HEK293 (cell line): ENCODE measurements around the gene PDE4A.
"Not testable (repeated sequence)": the region's sequence is repeated elsewhere in the genome, so short reads cannot be mapped to it uniquely, and the experiment has no call there.

ENCODE experiments used
- CTCF ChIA-PET: fragments of 350-600 bp; formaldehyde crosslinking; extraction: SDS; loops from one replicate; lab custom pipeline; 2021; ENCODE audit warnings: antibody characterized with exemption; lab: Yijun Ruan, JAX
- POLR2A ChIA-PET: fragments of 300-600 bp; formaldehyde crosslinking; extraction: SDS; loops from one replicate; lab custom pipeline; 2020; ENCODE audit warnings: antibody characterized with exemption, inconsistent platforms; lab: Yijun Ruan, JAX
- H3K27ac ChIP-seq: fragments of 200-500 bp; sonication (Bioruptor generic); 2 replicates; pipeline ENCODE4 v1.5.1; 2014; ENCODE audit warnings: low read depth, low read length, control low read depth, inconsistent platforms; ENCODE audit errors: extremely low read depth
- H3K36me3 ChIP-seq, 2 experiments: fragments of 200-500 bp in 1 of 2; sonication (Bioruptor generic) in 1 of 2; 1 replicate in 1 of 2; 2 replicates in 1 of 2; pipeline ENCODE4 v1.5.1; 2014 to 2017; ENCODE audit warnings: inconsistent platforms in 2 of 2, low read length in 2 of 2; ENCODE audit not compliant: control insufficient read depth in 2 of 2, insufficient read depth in 1 of 2
- H3K4me1 ChIP-seq: fragments of 200-500 bp; sonication (Bioruptor generic); 2 replicates; pipeline ENCODE4 v1.5.1; 2014; ENCODE audit warnings: mild to moderate bottlenecking, low read length, inconsistent platforms; ENCODE audit not compliant: control insufficient read depth, insufficient read depth
- H3K4me3 ChIP-seq: 2 replicates; pipeline ENCODE4 v1.5.1; 2011; ENCODE audit warnings: low read depth, mild to moderate bottlenecking, control low read depth, low read length, moderate library complexity
- H3K9me3 ChIP-seq: fragments of 200-500 bp; sonication (Bioruptor generic); 2 replicates; pipeline ENCODE4 v1.5.1; 2014; ENCODE audit warnings: low read depth, low read length, inconsistent platforms; ENCODE audit not compliant: control insufficient read depth, insufficient read depth
- BCL11B ChIP-seq: fragments of 450-650 bp; formaldehyde crosslinking; IDR thresholded peaks from 2 replicates; pipeline ENCODE4 v1.5.1; 2016; ENCODE audit warnings: low read depth, missing biosample characterization, missing genetic modification characterization
- GLIS1 ChIP-seq: fragments of 450-650 bp; formaldehyde crosslinking; IDR thresholded peaks from 2 replicates; pipeline ENCODE4 v1.5.1; 2016; ENCODE audit warnings: missing biosample characterization, missing genetic modification characterization
- KLF1 ChIP-seq: fragments of 450-650 bp; formaldehyde crosslinking; IDR thresholded peaks from 2 replicates; pipeline ENCODE4 v1.5.1; 2016; ENCODE audit warnings: missing biosample characterization, missing genetic modification characterization
- PRDM2 ChIP-seq: fragments of 450-650 bp; formaldehyde crosslinking; IDR thresholded peaks from 2 replicates; pipeline ENCODE4 v1.5.1; 2016; ENCODE audit warnings: missing biosample characterization, missing genetic modification characterization, borderline replicate concordance
- SP3 ChIP-seq: fragments of 450-650 bp; formaldehyde crosslinking; IDR thresholded peaks from 2 replicates; pipeline ENCODE4 v1.5.1; 2016; ENCODE audit warnings: missing biosample characterization, missing genetic modification characterization
- ZEB2 ChIP-seq: fragments of 450-650 bp; formaldehyde crosslinking; IDR thresholded peaks from 2 replicates; pipeline ENCODE4 v1.5.1; 2016; ENCODE audit warnings: missing biosample characterization, missing genetic modification characterization
- ZNF221 ChIP-seq: fragments of 450-650 bp; formaldehyde crosslinking; IDR thresholded peaks from 2 replicates; pipeline ENCODE4 v1.5.1; 2017; ENCODE audit warnings: missing biosample characterization, missing genetic modification characterization, borderline replicate concordance
- ZNF777 ChIP-seq: fragments of 450-650 bp; formaldehyde crosslinking; IDR thresholded peaks from 2 replicates; pipeline ENCODE4 v1.5.1; 2017; ENCODE audit warnings: missing biosample characterization, missing genetic modification characterization, borderline replicate concordance
- TF ChIP-seq, protein P1 (sequence below): fragments of 450-650 bp; formaldehyde crosslinking; conservative IDR thresholded peaks from 2 replicates; pipeline ENCODE4 v1.5.1; 2016; ENCODE audit warnings: low read depth, missing biosample characterization, missing genetic modification characterization
- TF ChIP-seq, protein P2 (sequence below): fragments of 450-650 bp; formaldehyde crosslinking; IDR thresholded peaks from 2 replicates; pipeline ENCODE4 v1.5.1; 2016; ENCODE audit warnings: missing biosample characterization, missing genetic modification characterization

Gene PDE4A

DNA sequence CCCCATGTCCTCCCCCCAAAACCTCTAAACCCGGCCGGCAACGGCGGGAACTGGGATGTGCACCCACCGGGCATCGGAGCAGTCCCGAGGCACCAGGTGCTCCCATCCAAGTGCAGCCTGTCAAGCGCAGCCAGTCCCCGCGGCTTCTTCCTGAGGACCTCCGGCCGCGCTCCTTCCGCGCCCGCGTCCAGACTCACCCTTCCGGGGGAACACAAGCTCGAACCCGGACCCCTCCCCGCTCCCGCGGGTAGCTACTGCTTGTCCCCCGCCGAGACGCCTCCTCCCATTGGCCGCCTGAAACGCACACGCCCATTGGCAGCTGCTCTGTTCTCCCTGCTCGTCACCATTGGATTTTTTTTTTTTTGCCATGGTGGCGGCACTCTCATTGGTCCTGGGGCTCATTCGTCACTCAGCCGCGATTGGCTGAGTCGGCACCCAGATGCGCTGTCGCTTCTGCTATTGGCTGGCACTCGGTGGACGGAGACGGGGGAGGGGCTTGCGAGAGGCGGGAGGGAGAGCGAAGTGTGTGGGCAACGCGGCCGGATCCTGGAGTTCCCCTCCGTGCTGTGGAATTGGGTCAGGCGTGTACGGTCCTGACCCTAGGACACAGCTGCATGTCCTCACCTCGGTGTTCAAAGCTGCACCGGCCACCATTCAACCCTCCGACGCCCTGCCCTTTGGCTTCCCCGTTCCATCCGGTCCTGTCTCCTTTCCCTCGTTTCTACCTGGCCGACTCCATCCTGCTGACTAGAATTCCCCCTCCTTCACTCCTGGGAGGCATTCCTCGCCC is 39.8 kb upstream of the PDE4A start, which contains the start of gene TYK2 (continued):
- TF ChIP-seq, protein P1, sequence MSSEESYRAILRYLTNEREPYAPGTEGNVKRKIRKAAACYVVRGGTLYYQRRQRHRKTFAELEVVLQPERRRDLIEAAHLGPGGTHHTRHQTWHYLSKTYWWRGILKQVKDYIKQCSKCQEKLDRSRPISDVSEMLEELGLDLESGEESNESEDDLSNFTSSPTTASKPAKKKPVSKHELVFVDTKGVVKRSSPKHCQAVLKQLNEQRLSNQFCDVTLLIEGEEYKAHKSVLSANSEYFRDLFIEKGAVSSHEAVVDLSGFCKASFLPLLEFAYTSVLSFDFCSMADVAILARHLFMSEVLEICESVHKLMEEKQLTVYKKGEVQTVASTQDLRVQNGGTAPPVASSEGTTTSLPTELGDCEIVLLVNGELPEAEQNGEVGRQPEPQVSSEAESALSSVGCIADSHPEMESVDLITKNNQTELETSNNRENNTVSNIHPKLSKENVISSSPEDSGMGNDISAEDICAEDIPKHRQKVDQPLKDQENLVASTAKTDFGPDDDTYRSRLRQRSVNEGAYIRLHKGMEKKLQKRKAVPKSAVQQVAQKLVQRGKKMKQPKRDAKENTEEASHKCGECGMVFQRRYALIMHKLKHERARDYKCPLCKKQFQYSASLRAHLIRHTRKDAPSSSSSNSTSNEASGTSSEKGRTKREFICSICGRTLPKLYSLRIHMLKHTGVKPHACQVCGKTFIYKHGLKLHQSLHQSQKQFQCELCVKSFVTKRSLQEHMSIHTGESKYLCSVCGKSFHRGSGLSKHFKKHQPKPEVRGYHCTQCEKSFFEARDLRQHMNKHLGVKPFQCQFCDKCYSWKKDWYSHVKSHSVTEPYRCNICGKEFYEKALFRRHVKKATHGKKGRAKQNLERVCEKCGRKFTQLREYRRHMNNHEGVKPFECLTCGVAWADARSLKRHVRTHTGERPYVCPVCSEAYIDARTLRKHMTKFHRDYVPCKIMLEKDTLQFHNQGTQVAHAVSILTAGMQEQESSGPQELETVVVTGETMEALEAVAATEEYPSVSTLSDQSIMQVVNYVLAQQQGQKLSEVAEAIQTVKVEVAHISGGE (tag by site-specific recombination), result peak; percentile 96
- TF ChIP-seq ZEB2 (tag by site-specific recombination) (peak; percentile 80), ZNF777 (no peak), PRDM2 (tag by site-specific recombination) (0 out of 2 replicates have a peak, but pooled peaks have one; percentile 23), KLF1 (tag by site-specific recombination) (peak; percentile 59), GLIS1 (tag by site-specific recombination) (peak; percentile 95)

- H3K36me3 ChIP-seq, H3K27ac ChIP-seq, H3K4me1 ChIP-seq, H3K4me3 ChIP-seq, H3K9me3 ChIP-seq, POLR2A ChIA-PET: not testable (repeated sequence)
- TF ChIP-seq, protein P2, sequence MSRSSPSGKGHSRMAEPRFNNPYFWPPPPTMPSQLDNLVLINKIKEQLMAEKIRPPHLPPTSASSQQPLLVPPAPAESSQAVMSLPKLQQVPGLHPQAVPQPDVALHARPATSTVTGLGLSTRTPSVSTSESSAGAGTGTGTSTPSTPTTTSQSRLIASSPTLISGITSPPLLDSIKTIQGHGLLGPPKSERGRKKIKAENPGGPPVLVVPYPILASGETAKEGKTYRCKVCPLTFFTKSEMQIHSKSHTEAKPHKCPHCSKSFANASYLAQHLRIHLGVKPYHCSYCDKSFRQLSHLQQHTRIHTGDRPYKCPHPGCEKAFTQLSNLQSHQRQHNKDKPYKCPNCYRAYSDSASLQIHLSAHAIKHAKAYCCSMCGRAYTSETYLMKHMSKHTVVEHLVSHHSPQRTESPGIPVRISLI (tag by site-specific recombination), result 0 out of 2 replicates have a peak, but pooled peaks have one; percentile 19
- CTCF ChIA-PET, result interaction anchor here (0.7 to 3.2 kb wide), 7 partner anchors 8 to 197 kb away, joined by 3 to 23 read pairs (median 4); partner anchors contain the start of genes CDC37 and ICAM1
Measured at GRCh38 chr19:10383223-10383499, 37.2 kb upstream of the PDE4A start.

GRCh38 chr19:10384580-10384979 is 35.8 kb upstream of the PDE4A start:
- POLR2A ChIA-PET, result interaction anchor here (0.5 to 0.7 kb wide), 3 partner anchors 51 to 331 kb away, joined by 3 read pairs; no protein-coding TSS in a partner anchor
- H3K36me3 ChIP-seq, result peaks cover 0 to 2% of the 10 kb centered on the region in 2 experiments; a peak in 1 of 3 replicates

More at GRCh38 chr19:10384580-10384979, 35.8 kb upstream of the PDE4A start:
- CTCF ChIA-PET, result interaction anchor here (1.0 to 5.6 kb wide), 4 partner anchors 78 to 135 kb away, joined by 4 to 170 read pairs (median 72); partner anchors contain the start of gene ICAM1
- Histone ChIP-seq H3K4me1 (no peaks in the 10 kb centered on the region), H3K27ac (no peak overlapping the region), H3K4me3 (no peak overlapping the region), H3K9me3 (no peaks in the 10 kb centered on the region)
- TF ChIP-seq SP3 (tag by site-specific recombination) (no peak), ZNF221 (tag by site-specific recombination) (no peak), BCL11B (no peak)
